ENCODE measurements around the gene TPRG1. TPM values are rescaled to one million over a fixed set of nuclear protein-coding genes. Genes with fewer than 3 reads are reported as not detected.

Gene TPRG1
- total RNA-seq, 1 experiment from 2014 or later: 0.55 TPM

- no peak for TF ChIP-seq E2F4 (CRISPR knock-in tag; IDR thresholded peaks at IDR 0.05; ENCODE audit: borderline replicate concordance, low read depth)
- TF ChIP-seq AR (CRISPR knock-in tag; IDR thresholded peaks at IDR 0.05): no peak
- TF ChIP-seq ZBTB21 (CRISPR knock-in tag; IDR thresholded peaks at IDR 0.05; ENCODE audit: borderline replicate concordance): no peak
- TF ChIP-seq CDX4 (CRISPR knock-in tag; IDR thresholded peaks at IDR 0.05; ENCODE audit: borderline replicate concordance): no peak
- TF ChIP-seq E2F5 (CRISPR knock-in tag; IDR thresholded peaks at IDR 0.05): no peak
- TF ChIP-seq ZNF671 (CRISPR knock-in tag; IDR thresholded peaks at IDR 0.05): no peak
- TF ChIP-seq RELA (CRISPR knock-in tag; IDR thresholded peaks at IDR 0.05; ENCODE audit: borderline replicate concordance): no peak
- TF ChIP-seq, protein P1, sequence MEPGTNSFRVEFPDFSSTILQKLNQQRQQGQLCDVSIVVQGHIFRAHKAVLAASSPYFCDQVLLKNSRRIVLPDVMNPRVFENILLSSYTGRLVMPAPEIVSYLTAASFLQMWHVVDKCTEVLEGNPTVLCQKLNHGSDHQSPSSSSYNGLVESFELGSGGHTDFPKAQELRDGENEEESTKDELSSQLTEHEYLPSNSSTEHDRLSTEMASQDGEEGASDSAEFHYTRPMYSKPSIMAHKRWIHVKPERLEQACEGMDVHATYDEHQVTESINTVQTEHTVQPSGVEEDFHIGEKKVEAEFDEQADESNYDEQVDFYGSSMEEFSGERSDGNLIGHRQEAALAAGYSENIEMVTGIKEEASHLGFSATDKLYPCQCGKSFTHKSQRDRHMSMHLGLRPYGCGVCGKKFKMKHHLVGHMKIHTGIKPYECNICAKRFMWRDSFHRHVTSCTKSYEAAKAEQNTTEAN (CRISPR knock-in tag; IDR thresholded peaks at IDR 0.05): no peak
These were observed 49.1 kb upstream of the TPRG1 start (continued) for GRCh38 chr3:189122526-189123205.

DNA sequence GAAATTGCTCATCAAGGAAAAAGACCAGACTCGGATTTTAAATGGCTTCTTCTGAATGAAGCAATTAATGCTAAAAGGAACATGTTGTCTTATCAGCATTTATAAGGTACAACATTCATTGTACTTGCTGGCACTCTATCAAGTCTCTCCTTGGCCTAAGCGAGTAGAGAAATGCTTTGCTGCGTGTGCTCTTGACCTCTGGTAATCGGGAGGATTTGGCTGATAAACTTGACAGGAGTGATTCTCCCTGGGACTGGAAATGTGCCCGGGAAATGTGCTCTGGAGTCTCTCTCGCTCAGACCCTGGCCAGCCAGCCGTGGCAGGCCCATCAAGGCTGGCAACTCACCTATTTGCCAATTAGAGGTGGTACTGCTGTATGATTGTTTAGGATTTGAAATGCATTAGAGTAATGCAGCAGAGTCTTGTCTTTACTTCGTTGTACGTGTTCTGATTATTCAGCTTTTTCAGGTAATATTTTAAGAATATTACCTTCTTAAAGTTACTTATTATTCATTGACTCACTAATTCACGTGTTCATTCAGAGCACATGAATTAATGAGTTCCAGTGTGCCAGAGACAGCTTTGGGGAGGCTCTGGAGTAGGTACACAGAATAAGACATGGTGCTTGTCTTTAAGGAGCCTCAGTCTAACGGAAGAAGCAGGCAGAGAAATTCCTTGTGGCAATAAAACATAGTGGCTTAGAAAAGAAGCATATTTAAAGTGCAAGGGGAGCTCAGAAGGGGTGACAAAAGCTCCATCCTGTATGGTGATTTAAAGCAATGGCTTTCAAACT is 48.0 kb upstream of the TPRG1 start:
- no peak for TF ChIP-seq USF1 (CRISPR knock-in tag; IDR thresholded peaks at IDR 0.05)
- no peak for DNase-seq (ENCODE audit: low spot score)
- Mint-ChIP-seq H3K27me3 (ENCODE audit: low read depth) (no peaks in the 10 kb centered on the region), H3K36me3 (peaks cover 11% of the 10 kb centered on the region), H3K27ac (no peak overlapping the region), H3K4me3 (no peak overlapping the region), H3K4me1 (0 out of 2 replicates have a peak, but pooled peaks cover 2% of the 10 kb centered on the region), H3K9me3 (peaks cover 17% of the 10 kb centered on the region)
- ChIA-PET CTCF (interaction anchor here (1.1 kb wide), 1 partner anchor 83 kb away, joined by 3 read pairs; no protein-coding TSS in a partner anchor), POLR2A (no interaction called here)
- no peak for ATAC-seq

DNA sequence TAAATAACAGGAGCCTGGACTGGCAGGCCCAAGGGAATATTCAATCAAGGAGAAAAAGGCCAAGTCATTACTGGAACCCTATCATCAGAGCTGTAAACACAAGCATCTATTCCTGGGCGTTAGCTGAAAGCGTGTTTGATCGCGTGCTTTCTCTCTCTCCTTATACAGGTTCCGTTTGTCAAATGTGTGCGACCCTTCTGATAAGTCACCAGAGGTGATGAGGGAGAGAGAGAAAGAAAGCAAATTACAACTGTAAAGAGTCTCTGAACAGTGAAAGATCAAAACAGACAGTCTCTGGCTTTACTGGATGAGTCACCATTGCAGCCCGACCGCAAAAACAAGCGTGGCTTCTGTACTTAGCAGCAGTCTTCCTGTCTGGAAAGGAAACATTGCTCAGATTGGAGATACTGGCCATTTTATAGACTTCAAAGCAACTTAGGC is 39.5 kb upstream of the TPRG1 start:
- ChIA-PET POLR2A (no interaction called here), CTCF (no interaction called here)
- no peaks in the 10 kb centered on the region for H3K36me3 Mint-ChIP-seq
- ATAC-seq (no peak), DNase-seq (ENCODE audit: low spot score) (no peak)
- H3K4me3 Mint-ChIP-seq: no peak overlapping the region
- no peaks in the 10 kb centered on the region for H3K9me3 Mint-ChIP-seq
- H3K27me3 Mint-ChIP-seq (ENCODE audit: low read depth): no peaks in the 10 kb centered on the region; the same call in 1 of the 2 replicates
- no peaks in the 10 kb centered on the region for H3K4me1 Mint-ChIP-seq
- no peak overlapping the region for H3K27ac Mint-ChIP-seq
- TF ChIP-seq ELF4 (CRISPR knock-in tag; IDR thresholded peaks at IDR 0.05; ENCODE audit: low read depth): no peak
- TF ChIP-seq FOXP1 (CRISPR knock-in tag; IDR thresholded peaks at IDR 0.05; ENCODE audit: borderline replicate concordance): no peak
- TF ChIP-seq MAX (CRISPR knock-in tag; IDR thresholded peaks at IDR 0.05): no peak
- TF ChIP-seq NFYB (CRISPR knock-in tag; conservative IDR thresholded peaks at IDR 0.05; ENCODE audit: low read depth): no peak
- TF ChIP-seq GTF2I (CRISPR knock-in tag; conservative IDR thresholded peaks at IDR 0.05): no peak
- TF ChIP-seq ZNF263 (CRISPR knock-in tag; IDR thresholded peaks at IDR 0.05; ENCODE audit: low read depth): no peak
- TF ChIP-seq, protein P2, sequence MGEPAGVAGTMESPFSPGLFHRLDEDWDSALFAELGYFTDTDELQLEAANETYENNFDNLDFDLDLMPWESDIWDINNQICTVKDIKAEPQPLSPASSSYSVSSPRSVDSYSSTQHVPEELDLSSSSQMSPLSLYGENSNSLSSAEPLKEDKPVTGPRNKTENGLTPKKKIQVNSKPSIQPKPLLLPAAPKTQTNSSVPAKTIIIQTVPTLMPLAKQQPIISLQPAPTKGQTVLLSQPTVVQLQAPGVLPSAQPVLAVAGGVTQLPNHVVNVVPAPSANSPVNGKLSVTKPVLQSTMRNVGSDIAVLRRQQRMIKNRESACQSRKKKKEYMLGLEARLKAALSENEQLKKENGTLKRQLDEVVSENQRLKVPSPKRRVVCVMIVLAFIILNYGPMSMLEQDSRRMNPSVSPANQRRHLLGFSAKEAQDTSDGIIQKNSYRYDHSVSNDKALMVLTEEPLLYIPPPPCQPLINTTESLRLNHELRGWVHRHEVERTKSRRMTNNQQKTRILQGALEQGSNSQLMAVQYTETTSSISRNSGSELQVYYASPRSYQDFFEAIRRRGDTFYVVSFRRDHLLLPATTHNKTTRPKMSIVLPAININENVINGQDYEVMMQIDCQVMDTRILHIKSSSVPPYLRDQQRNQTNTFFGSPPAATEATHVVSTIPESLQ (CRISPR knock-in tag; IDR thresholded peaks at IDR 0.05): no peak
- TF ChIP-seq, protein P3, sequence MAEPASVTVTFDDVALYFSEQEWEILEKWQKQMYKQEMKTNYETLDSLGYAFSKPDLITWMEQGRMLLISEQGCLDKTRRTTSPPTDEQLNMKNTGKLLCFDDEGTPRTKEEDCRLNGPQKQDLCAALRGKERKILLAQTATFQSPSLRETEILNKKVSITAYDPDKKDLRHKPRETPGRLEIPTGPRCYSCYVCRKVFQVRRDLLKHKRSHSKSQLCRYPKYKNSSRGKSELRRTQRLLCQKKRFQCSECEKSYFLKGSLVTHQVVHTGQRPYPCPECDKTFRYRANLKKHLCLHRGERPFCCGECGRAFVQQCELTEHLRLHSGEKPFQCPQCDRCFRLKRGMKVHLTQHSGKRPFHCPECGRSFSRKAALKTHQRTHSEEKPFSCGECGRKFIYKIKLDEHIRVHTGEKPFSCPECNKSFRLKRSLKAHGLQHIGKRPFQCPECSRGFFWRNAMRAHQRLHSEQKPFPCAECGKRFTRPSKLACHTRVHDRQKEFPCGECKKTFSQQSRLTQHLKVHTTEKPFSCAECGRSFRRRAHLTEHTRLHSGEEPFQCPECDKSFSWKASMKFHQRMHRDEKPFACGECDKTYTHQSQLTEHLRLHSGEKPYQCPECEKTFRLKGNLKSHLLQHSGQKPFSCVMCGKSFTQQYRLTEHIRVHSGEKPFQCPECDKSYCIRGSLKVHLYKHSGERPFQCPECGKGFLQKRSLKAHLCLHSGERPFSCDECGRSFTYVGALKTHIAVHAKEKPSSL (CRISPR knock-in tag; conservative IDR thresholded peaks at IDR 0.05): no peak
